Suprapubic skin (tissue), 2 donors: ENCODE measurements around the gene TBL2.

Source experiments
- EP300 ChIP-seq: sonication (generic); formaldehyde crosslinking; IDR thresholded peaks from one replicate; pipeline ENCODE4 v1.6.1; 2017; ENCODE audit warnings: antibody characterized with exemption
- POLR2A ChIP-seq, 2 donors: fragments of 450-650 bp; IDR thresholded peaks; one replicate each; pipeline ENCODE4 v1.6.1; 2017; ENCODE audit warnings: antibody characterized with exemption in 2 of 2, mild to moderate bottlenecking in 2 of 2, moderate library complexity in 2 of 2

- TF ChIP-seq POLR2A (IDR thresholded peaks at IDR 0.05), result no peak
- TF ChIP-seq EP300, result no peak
Observed at GRCh38 chr7:73570521-73570920, 7.9 kb downstream of the TBL2 start.
